ENCODE results near the gene ZNF19. TPM values are rescaled to one million over a fixed set of nuclear protein-coding genes. Genes with fewer than 3 reads are reported as not detected.

ZNF19 gene
- total RNA-seq, 1 experiment from 2014 or later, result 11.1 TPM

DNA sequence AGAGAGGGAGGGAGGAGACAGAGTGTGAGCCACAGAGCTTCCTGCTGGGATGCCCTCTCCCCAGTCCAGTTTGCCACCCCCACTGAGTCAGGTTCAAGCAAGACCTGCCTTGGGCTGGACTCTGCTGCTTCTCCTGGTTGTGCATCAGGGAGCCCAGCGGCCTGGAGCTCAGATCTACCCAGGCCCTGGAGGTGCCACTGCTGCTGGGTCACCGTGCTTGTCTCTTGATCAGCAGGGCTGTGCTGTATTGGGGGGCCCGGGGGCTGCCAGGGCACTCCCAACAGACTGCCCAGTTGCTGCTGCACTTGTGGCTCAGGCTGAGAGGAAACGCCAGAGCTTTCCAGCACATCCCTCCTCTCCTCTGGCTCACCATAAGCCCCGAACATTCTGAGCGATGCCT, 56.2 kb downstream of the ZNF19 start:
- TF ChIP-seq, protein P1, sequence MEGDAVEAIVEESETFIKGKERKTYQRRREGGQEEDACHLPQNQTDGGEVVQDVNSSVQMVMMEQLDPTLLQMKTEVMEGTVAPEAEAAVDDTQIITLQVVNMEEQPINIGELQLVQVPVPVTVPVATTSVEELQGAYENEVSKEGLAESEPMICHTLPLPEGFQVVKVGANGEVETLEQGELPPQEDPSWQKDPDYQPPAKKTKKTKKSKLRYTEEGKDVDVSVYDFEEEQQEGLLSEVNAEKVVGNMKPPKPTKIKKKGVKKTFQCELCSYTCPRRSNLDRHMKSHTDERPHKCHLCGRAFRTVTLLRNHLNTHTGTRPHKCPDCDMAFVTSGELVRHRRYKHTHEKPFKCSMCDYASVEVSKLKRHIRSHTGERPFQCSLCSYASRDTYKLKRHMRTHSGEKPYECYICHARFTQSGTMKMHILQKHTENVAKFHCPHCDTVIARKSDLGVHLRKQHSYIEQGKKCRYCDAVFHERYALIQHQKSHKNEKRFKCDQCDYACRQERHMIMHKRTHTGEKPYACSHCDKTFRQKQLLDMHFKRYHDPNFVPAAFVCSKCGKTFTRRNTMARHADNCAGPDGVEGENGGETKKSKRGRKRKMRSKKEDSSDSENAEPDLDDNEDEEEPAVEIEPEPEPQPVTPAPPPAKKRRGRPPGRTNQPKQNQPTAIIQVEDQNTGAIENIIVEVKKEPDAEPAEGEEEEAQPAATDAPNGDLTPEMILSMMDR (IDR thresholded peaks at IDR 0.05; ENCODE audit: unreplicated experiment), result no peak
- DNase-seq, result no peak
- intact Hi-C loops (cut with micrococcal nuclease; ENCODE audit: unreplicated experiment), result no loop called here
- CTCF ChIA-PET, result no interaction called here
- Mint-ChIP-seq H3K36me3 (ENCODE audit: insufficient read depth, unreplicated experiment) (no peaks in the 10 kb centered on the region), H3K27ac (ENCODE audit: unreplicated experiment) (no peak overlapping the region), H3K4me1 (ENCODE audit: low read depth, unreplicated experiment) (no peaks in the 10 kb centered on the region), H3K9me3 (ENCODE audit: low read depth, unreplicated experiment) (no peaks in the 10 kb centered on the region), H3K27me3 (ENCODE audit: unreplicated experiment) (peaks cover 48% of the 10 kb centered on the region), H3K4me3 (ENCODE audit: low read depth, unreplicated experiment) (no peak overlapping the region)
- BruUV-seq (replicated peaks), result no TSS peak

- H3K4me1 Mint-ChIP-seq (ENCODE audit: low read depth, unreplicated experiment), result peaks cover 5% of the 10 kb centered on the region
- no peak overlapping the region for H3K4me3 Mint-ChIP-seq (ENCODE audit: low read depth, unreplicated experiment)
- no TSS peak for BruUV-seq (replicated peaks)
- H3K36me3 Mint-ChIP-seq (ENCODE audit: insufficient read depth, unreplicated experiment), result peaks cover 3% of the 10 kb centered on the region
- no peak overlapping the region for H3K27ac Mint-ChIP-seq (ENCODE audit: unreplicated experiment)
- DNase-seq, result no peak
- no peaks in the 10 kb centered on the region for H3K9me3 Mint-ChIP-seq (ENCODE audit: low read depth, unreplicated experiment)
- CTCF ChIA-PET, result interaction anchor here (1.0 kb wide), 1 partner anchor 95 kb away, joined by 3 read pairs; the partner anchor contains the start of gene CHST4
- TF ChIP-seq, protein P1 (IDR thresholded peaks at IDR 0.05; ENCODE audit: unreplicated experiment), result no peak
- intact Hi-C loops (cut with micrococcal nuclease; ENCODE audit: unreplicated experiment), result no loop called here
- peaks cover 39% of the 10 kb centered on the region for H3K27me3 Mint-ChIP-seq (ENCODE audit: unreplicated experiment)
Observed at GRCh38 chr16:71431991-71432390, 57.1 kb downstream of the ZNF19 start.

- intact Hi-C loops (cut with micrococcal nuclease; ENCODE audit: unreplicated experiment), result no loop called here
- TF ChIP-seq, protein P1 (IDR thresholded peaks at IDR 0.05; ENCODE audit: unreplicated experiment), result no peak
- DNase-seq, result no peak
- Mint-ChIP-seq H3K36me3 (ENCODE audit: insufficient read depth, unreplicated experiment) (peaks cover 9% of the 10 kb centered on the region), H3K4me3 (ENCODE audit: low read depth, unreplicated experiment) (no peak overlapping the region), H3K27ac (ENCODE audit: unreplicated experiment) (no peak overlapping the region), H3K27me3 (ENCODE audit: unreplicated experiment) (peaks cover 39% of the 10 kb centered on the region), H3K9me3 (ENCODE audit: low read depth, unreplicated experiment) (no peaks in the 10 kb centered on the region), H3K4me1 (ENCODE audit: low read depth, unreplicated experiment) (peaks cover 13% of the 10 kb centered on the region)
- CTCF ChIA-PET, result no interaction called here
- BruUV-seq (replicated peaks), result no TSS peak
Observed at GRCh38 chr16:71431176-71431575, 57.9 kb downstream of the ZNF19 start.

DNA sequence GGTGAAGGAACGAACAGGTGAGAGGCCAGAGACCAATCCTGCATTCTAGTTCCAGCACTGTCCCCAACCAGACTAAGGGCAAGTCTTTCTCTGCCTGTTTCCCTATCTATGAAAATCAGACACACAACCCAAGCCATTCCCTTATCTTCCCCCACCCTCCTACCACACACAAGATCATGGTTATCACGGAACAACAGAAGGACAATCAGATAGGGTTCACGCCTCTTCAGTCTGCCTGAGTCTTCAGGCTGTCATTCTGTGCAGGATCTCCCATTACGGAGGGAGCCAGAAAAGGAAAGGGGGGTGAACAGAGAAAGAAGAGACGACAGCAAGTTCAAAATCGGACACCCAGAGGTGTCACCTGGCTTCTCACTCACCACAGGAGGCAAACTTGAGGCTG, 58.4 kb downstream of the ZNF19 start:
- TF ChIP-seq, protein P1 (IDR thresholded peaks at IDR 0.05; ENCODE audit: unreplicated experiment), result no peak
- BruUV-seq (replicated peaks), result no TSS peak
- Mint-ChIP-seq H3K4me3 (ENCODE audit: low read depth, unreplicated experiment) (no peak overlapping the region), H3K36me3 (ENCODE audit: insufficient read depth, unreplicated experiment) (peaks cover 12% of the 10 kb centered on the region), H3K4me1 (ENCODE audit: low read depth, unreplicated experiment) (peaks cover 14% of the 10 kb centered on the region), H3K9me3 (ENCODE audit: low read depth, unreplicated experiment) (no peaks in the 10 kb centered on the region), H3K27me3 (ENCODE audit: unreplicated experiment) (peaks cover 42% of the 10 kb centered on the region), H3K27ac (ENCODE audit: unreplicated experiment) (no peak overlapping the region)
- intact Hi-C loops (cut with micrococcal nuclease; ENCODE audit: unreplicated experiment), result no loop called here
- CTCF ChIA-PET, result no interaction called here
- no peak for DNase-seq

Measured in Calu3 (cell line).